Liver (tissue), 9 donors: ENCODE results near the gene C1QA. TPM values are rescaled to one million over a fixed set of nuclear protein-coding genes. Genes with fewer than 3 reads are reported as not detected.

Source experiments
- DNase-seq: peaks from one replicate; pipeline ENCODE4 v3.0.0-alpha.2; 2017; ENCODE audit warnings: low spot score
- H3K27ac ChIP-seq, 2 donors: one replicate each; pipeline ENCODE4 v1.7.0; 2013; ENCODE audit warnings: inconsistent platforms in 2 of 2, low read length in 2 of 2, control low read depth in 1 of 2, low read depth in 1 of 2, mild to moderate bottlenecking in 1 of 2
- H3K27me3 ChIP-seq, 4 donors: one replicate each; pipeline versions ENCODE4 v1.6.1 to v1.7.0; 2013; ENCODE audit warnings: low read length in 3 of 4, inconsistent platforms in 1 of 4, mild to moderate bottlenecking in 1 of 4, moderate library complexity in 1 of 4; ENCODE audit not compliant: control insufficient read depth in 4 of 4, insufficient read depth in 4 of 4
- H3K36me3 ChIP-seq, 4 donors: one replicate each; pipeline versions ENCODE4 v1.6.1 to v1.7.0; 2013; ENCODE audit warnings: low read length in 3 of 4, mild to moderate bottlenecking in 3 of 4, low read depth in 1 of 4, moderate library complexity in 1 of 4; ENCODE audit not compliant: control insufficient read depth in 4 of 4, insufficient read depth in 3 of 4
- H3K4me1 ChIP-seq, 4 donors: one replicate each; pipeline versions ENCODE4 v1.6.1 to v1.7.0; 2013; ENCODE audit warnings: low read length in 3 of 4, mild to moderate bottlenecking in 3 of 4, moderate library complexity in 1 of 4; ENCODE audit not compliant: control insufficient read depth in 4 of 4, insufficient read depth in 4 of 4
- H3K4me3 ChIP-seq, 3 donors: one replicate each; pipeline versions ENCODE4 v1.6.1 to v1.7.0; 2013; ENCODE audit warnings: low read length in 3 of 3, control low read depth in 1 of 3, low read depth in 1 of 3, mild to moderate bottlenecking in 1 of 3
- H3K9ac ChIP-seq, 2 donors: one replicate each; pipeline ENCODE4 v1.7.0; 2013; ENCODE audit warnings: low read length in 2 of 2, mild to moderate bottlenecking in 2 of 2, moderate library complexity in 2 of 2, control low read depth in 1 of 2, low read depth in 1 of 2
- H3K9me3 ChIP-seq, 4 donors: one replicate each; pipeline versions ENCODE4 v1.6.1 to v1.7.0; 2013; ENCODE audit warnings: low read length in 3 of 4; ENCODE audit not compliant: control insufficient read depth in 4 of 4
- EGR1 ChIP-seq, 2 donors: IDR thresholded peaks; 2 replicates each; pipeline ENCODE4 v1.6.1; 2016 to 2018; ENCODE audit warnings: antibody characterized with exemption in 2 of 2, low read depth in 2 of 2
- FOXA1 ChIP-seq: IDR thresholded peaks from 2 replicates; pipeline ENCODE4 v1.6.1; 2016; ENCODE audit warnings: antibody characterized with exemption
- GABPA ChIP-seq, 2 donors: IDR thresholded peaks in 1 of 2; conservative IDR thresholded peaks in 1 of 2; 2 replicates each; pipeline ENCODE4 v1.6.1; 2016; ENCODE audit warnings: antibody characterized with exemption in 2 of 2, mild to moderate bottlenecking in 1 of 2, moderate library complexity in 1 of 2
- HNF4A ChIP-seq, 2 donors: conservative IDR thresholded peaks; 2 replicates each; pipeline ENCODE4 v1.6.1; 2016; ENCODE audit warnings: antibody characterized with exemption in 2 of 2, mild to moderate bottlenecking in 2 of 2
- HNF4G ChIP-seq: IDR thresholded peaks from 2 replicates; pipeline ENCODE4 v1.6.1; 2016; ENCODE audit warnings: antibody characterized with exemption
- JUND ChIP-seq, 2 donors: IDR thresholded peaks; 2 replicates each; pipeline ENCODE4 v1.6.1; 2016; ENCODE audit warnings: antibody characterized with exemption in 2 of 2
- NR2F2 ChIP-seq: IDR thresholded peaks from 2 replicates; pipeline ENCODE4 v1.6.1; 2016; ENCODE audit warnings: antibody characterized with exemption
- RAD21 ChIP-seq, 2 donors: IDR thresholded peaks; 2 replicates each; pipeline ENCODE4 v1.6.1; 2016; ENCODE audit warnings: antibody characterized with exemption in 2 of 2, mild to moderate bottlenecking in 2 of 2
- RXRA ChIP-seq, 2 donors: IDR thresholded peaks; 2 replicates each; pipeline ENCODE4 v1.6.1; 2017 to 2018; ENCODE audit warnings: antibody characterized with exemption in 2 of 2, mild to moderate bottlenecking in 1 of 2
- SP1 ChIP-seq: IDR thresholded peaks from 2 replicates; pipeline ENCODE4 v1.6.1; 2018; ENCODE audit warnings: antibody characterized with exemption, mild to moderate bottlenecking
- TAF1 ChIP-seq: conservative IDR thresholded peaks from 2 replicates; pipeline ENCODE4 v1.6.1; 2016; ENCODE audit warnings: antibody characterized with exemption, mild to moderate bottlenecking
- WGBS: extraction: QIAGEN DNeasy Blood & Tissue Kit; methylation state at CpG from one replicate; pipeline ENCODE4 v1.1.7; 2013; 5-methylcytosine and 5-hydroxymethylcytosine counted together
- polyA plus RNA-seq, 2 donors: library from polyadenylated mRNA; stranded (reverse) in 1 of 2; unstranded in 1 of 2; fragments of 200-250 nt in 1 of 2; fragments of >200 nt in 1 of 2; fragmentation: Nextera tagmentation in 1 of 2; extraction: Ambion mirVana in 1 of 2; gene quantifications; one replicate each; pipeline versions ENCODE4 v1.2.1 to v1.2.3, GENCODE V29; 2013 to 2015
- total RNA-seq, 2 donors: library from RNA; depleted of rRNA; stranded (reverse); fragments of >200 nt; gene quantifications; one replicate each; pipeline ENCODE4 v1.2.3, GENCODE V29; 2014
- TF ChIP-seq, protein P1 (sequence below): IDR thresholded peaks from 2 replicates; pipeline ENCODE4 v1.6.1; 2016; ENCODE audit warnings: antibody characterized with exemption
- TF ChIP-seq, protein P2 (sequence below): IDR thresholded peaks from 2 replicates; pipeline ENCODE4 v1.6.1; 2016; ENCODE audit warnings: antibody characterized with exemption
- TF ChIP-seq, protein P3 (sequence below): IDR thresholded peaks from 2 replicates; pipeline ENCODE4 v1.6.1; 2016; ENCODE audit warnings: antibody characterized with exemption
- TF ChIP-seq, protein P4 (sequence below): fragments of 150-350 bp; IDR thresholded peaks from 2 replicates; pipeline ENCODE4 v1.5.1; 2017; ENCODE audit warnings: improper control_type of control experiment, low read depth, low read length; ENCODE audit not compliant: missing input control
- TF ChIP-seq, protein P5 (sequence below): IDR thresholded peaks from 2 replicates; pipeline ENCODE4 v1.6.1; 2016; ENCODE audit warnings: antibody characterized with exemption, mild to moderate bottlenecking
- donor health status: healthy.
- donor health status: healthy.
- donor health status: healthy.
- donor health status: healthy.
- donor health status: healthy.

The C1QA gene
- total and polyA plus RNA-seq, 4 donors, result 73.0 to 243 (median 94.6) TPM

DNA sequence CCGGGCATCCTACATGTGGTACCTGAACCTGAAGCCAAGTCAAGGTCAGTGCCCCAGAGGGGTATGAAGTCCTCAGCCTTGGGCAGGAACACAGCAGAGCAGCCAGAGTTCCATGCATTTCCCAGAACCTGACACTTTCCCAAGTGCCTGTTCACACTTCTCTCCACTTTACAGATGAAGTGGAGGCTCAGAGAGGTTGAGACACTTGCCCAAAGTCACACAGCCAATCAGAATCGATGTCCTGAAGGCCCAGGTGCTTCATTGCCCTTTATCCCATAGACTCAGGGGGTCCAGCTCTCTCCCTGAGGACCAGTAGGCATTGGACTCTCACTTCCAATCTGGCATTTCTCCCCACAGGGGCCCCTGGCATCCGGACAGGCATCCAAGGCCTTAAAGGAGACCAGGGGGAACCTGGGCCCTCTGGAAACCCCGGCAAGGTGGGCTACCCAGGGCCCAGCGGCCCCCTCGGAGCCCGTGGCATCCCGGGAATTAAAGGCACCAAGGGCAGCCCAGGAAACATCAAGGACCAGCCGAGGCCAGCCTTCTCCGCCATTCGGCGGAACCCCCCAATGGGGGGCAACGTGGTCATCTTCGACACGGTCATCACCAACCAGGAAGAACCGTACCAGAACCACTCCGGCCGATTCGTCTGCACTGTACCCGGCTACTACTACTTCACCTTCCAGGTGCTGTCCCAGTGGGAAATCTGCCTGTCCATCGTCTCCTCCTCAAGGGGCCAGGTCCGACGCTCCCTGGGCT lies 2.2 kb downstream of the C1QA start:
- TF ChIP-seq, protein P1, sequence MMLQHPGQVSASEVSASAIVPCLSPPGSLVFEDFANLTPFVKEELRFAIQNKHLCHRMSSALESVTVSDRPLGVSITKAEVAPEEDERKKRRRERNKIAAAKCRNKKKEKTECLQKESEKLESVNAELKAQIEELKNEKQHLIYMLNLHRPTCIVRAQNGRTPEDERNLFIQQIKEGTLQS, result no peak
- TF ChIP-seq FOXA1 (no peak), HNF4G (no peak), RAD21 (IDR thresholded peaks at IDR 0.05) (no peak), EGR1 (IDR thresholded peaks at IDR 0.05; ENCODE audit: low read depth in 2 of 2) (no peak), RXRA (IDR thresholded peaks at IDR 0.05) (no peak)
- TF ChIP-seq, protein P2, sequence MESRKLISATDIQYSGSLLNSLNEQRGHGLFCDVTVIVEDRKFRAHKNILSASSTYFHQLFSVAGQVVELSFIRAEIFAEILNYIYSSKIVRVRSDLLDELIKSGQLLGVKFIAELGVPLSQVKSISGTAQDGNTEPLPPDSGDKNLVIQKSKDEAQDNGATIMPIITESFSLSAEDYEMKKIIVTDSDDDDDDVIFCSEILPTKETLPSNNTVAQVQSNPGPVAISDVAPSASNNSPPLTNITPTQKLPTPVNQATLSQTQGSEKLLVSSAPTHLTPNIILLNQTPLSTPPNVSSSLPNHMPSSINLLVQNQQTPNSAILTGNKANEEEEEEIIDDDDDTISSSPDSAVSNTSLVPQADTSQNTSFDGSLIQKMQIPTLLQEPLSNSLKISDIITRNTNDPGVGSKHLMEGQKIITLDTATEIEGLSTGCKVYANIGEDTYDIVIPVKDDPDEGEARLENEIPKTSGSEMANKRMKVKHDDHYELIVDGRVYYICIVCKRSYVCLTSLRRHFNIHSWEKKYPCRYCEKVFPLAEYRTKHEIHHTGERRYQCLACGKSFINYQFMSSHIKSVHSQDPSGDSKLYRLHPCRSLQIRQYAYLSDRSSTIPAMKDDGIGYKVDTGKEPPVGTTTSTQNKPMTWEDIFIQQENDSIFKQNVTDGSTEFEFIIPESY, result no peak
- WGBS, result 74% methylated on average over 23 of the region's 23 CpGs
- peaks cover 0 to 1% (median 0%) of the 10 kb centered on the region in 4 donors for H3K4me1 ChIP-seq
- no peak for DNase-seq
- no peaks in the 10 kb centered on the region for H3K36me3 ChIP-seq
- no peak overlapping the region for H3K27ac ChIP-seq
- no peaks in the 10 kb centered on the region for H3K27me3 ChIP-seq
- H3K9me3 ChIP-seq, result no peaks in the 10 kb centered on the region
- no peak overlapping the region for H3K9ac ChIP-seq
- peak overlapping the region in 1 of 3 donors; percentile 1 for H3K4me3 ChIP-seq

DNA sequence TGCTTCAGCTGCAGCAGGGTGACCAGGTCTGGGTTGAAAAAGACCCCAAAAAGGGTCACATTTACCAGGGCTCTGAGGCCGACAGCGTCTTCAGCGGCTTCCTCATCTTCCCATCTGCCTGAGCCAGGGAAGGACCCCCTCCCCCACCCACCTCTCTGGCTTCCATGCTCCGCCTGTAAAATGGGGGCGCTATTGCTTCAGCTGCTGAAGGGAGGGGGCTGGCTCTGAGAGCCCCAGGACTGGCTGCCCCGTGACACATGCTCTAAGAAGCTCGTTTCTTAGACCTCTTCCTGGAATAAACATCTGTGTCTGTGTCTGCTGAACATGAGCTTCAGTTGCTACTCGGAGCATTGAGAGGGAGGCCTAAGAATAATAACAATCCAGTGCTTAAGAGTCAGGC lies 2.9 kb downstream of the C1QA start:
- Histone ChIP-seq H3K4me3 (no peak overlapping the region), H3K4me1 (peaks cover 0 to 1% (median 0%) of the 10 kb centered on the region in 4 donors), H3K9me3 (no peaks in the 10 kb centered on the region), H3K36me3 (no peaks in the 10 kb centered on the region), H3K27ac (no peak overlapping the region), H3K27me3 (no peaks in the 10 kb centered on the region), H3K9ac (no peak overlapping the region)
- TF ChIP-seq RXRA (IDR thresholded peaks at IDR 0.05) (no peak), EGR1 (IDR thresholded peaks at IDR 0.05; ENCODE audit: low read depth in 2 of 2) (no peak), JUND (IDR thresholded peaks at IDR 0.05) (no peak), GABPA (IDR thresholded peaks at IDR 0.05 in 1 of 2, conservative IDR thresholded peaks at IDR 0.05 in 1 of 2) (no peak)
- TF ChIP-seq, protein P3, sequence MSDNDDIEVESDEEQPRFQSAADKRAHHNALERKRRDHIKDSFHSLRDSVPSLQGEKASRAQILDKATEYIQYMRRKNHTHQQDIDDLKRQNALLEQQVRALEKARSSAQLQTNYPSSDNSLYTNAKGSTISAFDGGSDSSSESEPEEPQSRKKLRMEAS, result no peak
- WGBS, result 36% methylated on average over 8 of the region's 8 CpGs
- DNase-seq, result no peak

DNA sequence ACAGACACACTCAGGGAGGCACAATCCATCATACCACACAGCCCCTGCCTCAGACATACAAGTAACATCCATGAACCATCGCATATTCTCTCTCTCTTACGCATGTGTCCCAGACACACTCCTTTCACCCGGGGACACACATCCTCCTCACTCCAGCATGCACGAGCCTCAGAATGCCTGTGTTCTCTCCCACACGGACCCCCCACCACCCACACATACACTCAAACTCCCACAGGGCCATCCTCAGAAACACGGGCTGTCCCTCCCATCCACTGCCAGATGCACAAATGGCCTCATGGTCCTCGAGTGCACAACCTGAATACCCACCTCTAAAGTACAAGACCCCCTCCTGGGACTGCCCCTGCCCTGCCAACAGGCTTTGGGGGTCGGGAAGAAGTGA lies 4.8 kb downstream of the C1QA start:
- Histone ChIP-seq H3K4me1 (peaks cover 0 to 1% (median 0%) of the 10 kb centered on the region in 4 donors), H3K9me3 (no peaks in the 10 kb centered on the region), H3K27me3 (no peaks in the 10 kb centered on the region), H3K9ac (no peak overlapping the region), H3K27ac (no peak overlapping the region), H3K4me3 (no peak overlapping the region), H3K36me3 (no peaks in the 10 kb centered on the region)
- WGBS, result 55% methylated on average over 8 of the region's 8 CpGs
- no peak for DNase-seq
- no peak for TF ChIP-seq JUND (IDR thresholded peaks at IDR 0.05)
- no peak for TF ChIP-seq HNF4G
- TF ChIP-seq, protein P3, result no peak
- no peak for TF ChIP-seq RAD21 (IDR thresholded peaks at IDR 0.05)
- no peak for TF ChIP-seq HNF4A (conservative IDR thresholded peaks at IDR 0.05)
- TF ChIP-seq TAF1, result no peak
- no peak for TF ChIP-seq NR2F2
- TF ChIP-seq, protein P2, result no peak
- no peak for TF ChIP-seq SP1
- TF ChIP-seq, protein P4, sequence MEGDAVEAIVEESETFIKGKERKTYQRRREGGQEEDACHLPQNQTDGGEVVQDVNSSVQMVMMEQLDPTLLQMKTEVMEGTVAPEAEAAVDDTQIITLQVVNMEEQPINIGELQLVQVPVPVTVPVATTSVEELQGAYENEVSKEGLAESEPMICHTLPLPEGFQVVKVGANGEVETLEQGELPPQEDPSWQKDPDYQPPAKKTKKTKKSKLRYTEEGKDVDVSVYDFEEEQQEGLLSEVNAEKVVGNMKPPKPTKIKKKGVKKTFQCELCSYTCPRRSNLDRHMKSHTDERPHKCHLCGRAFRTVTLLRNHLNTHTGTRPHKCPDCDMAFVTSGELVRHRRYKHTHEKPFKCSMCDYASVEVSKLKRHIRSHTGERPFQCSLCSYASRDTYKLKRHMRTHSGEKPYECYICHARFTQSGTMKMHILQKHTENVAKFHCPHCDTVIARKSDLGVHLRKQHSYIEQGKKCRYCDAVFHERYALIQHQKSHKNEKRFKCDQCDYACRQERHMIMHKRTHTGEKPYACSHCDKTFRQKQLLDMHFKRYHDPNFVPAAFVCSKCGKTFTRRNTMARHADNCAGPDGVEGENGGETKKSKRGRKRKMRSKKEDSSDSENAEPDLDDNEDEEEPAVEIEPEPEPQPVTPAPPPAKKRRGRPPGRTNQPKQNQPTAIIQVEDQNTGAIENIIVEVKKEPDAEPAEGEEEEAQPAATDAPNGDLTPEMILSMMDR, result no peak
- TF ChIP-seq FOXA1, result no peak
- TF ChIP-seq, protein P5, sequence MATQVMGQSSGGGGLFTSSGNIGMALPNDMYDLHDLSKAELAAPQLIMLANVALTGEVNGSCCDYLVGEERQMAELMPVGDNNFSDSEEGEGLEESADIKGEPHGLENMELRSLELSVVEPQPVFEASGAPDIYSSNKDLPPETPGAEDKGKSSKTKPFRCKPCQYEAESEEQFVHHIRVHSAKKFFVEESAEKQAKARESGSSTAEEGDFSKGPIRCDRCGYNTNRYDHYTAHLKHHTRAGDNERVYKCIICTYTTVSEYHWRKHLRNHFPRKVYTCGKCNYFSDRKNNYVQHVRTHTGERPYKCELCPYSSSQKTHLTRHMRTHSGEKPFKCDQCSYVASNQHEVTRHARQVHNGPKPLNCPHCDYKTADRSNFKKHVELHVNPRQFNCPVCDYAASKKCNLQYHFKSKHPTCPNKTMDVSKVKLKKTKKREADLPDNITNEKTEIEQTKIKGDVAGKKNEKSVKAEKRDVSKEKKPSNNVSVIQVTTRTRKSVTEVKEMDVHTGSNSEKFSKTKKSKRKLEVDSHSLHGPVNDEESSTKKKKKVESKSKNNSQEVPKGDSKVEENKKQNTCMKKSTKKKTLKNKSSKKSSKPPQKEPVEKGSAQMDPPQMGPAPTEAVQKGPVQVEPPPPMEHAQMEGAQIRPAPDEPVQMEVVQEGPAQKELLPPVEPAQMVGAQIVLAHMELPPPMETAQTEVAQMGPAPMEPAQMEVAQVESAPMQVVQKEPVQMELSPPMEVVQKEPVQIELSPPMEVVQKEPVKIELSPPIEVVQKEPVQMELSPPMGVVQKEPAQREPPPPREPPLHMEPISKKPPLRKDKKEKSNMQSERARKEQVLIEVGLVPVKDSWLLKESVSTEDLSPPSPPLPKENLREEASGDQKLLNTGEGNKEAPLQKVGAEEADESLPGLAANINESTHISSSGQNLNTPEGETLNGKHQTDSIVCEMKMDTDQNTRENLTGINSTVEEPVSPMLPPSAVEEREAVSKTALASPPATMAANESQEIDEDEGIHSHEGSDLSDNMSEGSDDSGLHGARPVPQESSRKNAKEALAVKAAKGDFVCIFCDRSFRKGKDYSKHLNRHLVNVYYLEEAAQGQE, result no peak
- TF ChIP-seq GABPA (IDR thresholded peaks at IDR 0.05 in 1 of 2, conservative IDR thresholded peaks at IDR 0.05 in 1 of 2), result no peak
